Measurements from ENCODE around the gene MAGI2.
"Not testable (repeated sequence)": the region's sequence is repeated elsewhere in the genome, so short reads cannot be mapped to it uniquely, and the experiment has no call there.

MAGI2 gene

DNA sequence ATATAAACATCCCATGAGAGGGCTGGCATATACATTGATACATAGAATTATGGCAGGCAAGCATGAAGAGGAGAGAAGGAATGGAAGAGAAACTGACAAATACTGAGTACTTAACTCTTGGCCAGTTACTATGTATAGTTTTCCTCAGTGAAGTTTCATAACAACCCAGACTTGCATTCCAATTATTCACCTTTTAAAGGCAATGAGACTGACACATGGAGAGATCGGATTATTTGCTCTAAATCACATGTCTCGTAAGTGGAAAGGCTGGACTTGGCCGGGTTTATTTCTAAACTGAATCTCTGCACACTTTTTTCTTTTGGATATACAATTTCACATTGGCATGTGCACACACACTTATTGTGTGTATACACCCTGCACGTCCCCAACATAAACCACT is 1106.6 kb downstream of the MAGI2 start:
- DNase-seq (ENCODE audit: low read depth) = no peak

GRCh38 chr7:78345979-78346378 is 1107.5 kb downstream of the MAGI2 start:
- no peak for DNase-seq (ENCODE audit: low read depth)

DNA sequence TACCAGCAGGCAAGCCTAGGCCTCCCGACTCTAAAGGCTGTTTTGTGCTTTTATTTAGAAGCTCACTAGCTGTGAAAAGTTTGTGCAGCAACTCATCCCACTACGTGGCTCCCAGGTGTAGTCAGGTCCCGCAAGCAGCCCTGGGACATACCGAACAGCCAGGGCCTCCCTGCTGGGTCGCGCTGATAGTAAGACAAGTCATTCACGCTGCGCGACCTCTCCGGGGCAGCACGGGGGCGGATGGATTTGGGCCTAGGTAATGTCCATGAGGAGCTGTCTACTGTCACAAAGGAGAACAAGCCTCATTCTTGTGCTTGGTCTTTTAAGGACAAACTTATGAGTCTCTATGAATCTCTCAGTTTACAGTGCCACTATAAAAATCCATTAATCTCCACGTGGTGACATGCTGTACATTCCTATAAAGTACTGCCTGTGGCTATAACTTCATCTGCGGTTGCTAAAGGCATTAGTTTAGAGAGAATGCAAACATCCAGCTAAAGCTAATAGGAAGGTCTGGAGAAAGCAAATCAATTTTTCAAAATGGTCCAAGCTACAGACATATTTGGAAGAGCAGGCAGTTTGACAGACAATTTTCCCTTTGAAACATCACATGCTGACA is 1108.1 kb downstream of the MAGI2 start:
- no peak for DNase-seq (ENCODE audit: low read depth)

GRCh38 chr7:78334426-78334825 is 1119.0 kb downstream of the MAGI2 start:
- DNase-seq (ENCODE audit: low read depth) = no peak

GRCh38 chr7:78333530-78334425 is 1119.7 kb downstream of the MAGI2 start:
- DNase-seq (ENCODE audit: low read depth) = no peak

- no peak for DNase-seq (ENCODE audit: low read depth)
Measured at GRCh38 chr7:78329001-78329655, 1124.3 kb downstream of the MAGI2 start.

DNA sequence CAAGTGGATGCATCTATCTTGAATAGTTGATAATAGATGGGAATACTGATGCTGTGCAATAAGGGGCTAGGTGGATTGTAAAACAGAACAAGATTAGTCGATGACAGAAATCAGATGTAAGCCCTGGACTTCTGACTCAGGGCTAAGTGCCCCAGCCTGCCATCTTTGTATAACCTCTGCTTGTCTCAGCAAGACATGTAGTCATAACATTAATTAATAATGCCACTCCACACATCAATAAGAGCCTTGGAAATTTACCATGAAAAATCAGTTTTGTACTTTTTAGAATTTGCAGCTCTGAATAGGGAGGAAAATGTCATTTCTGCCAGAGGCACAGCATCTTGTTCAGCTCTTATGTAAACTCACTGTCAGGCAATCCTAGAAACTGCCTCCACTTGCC is 1125.7 kb downstream of the MAGI2 start:
- no peak for DNase-seq (ENCODE audit: low read depth)

GRCh38 chr7:78326876-78327275 is 1126.6 kb downstream of the MAGI2 start:
- no peak for DNase-seq (ENCODE audit: low read depth)

DNA sequence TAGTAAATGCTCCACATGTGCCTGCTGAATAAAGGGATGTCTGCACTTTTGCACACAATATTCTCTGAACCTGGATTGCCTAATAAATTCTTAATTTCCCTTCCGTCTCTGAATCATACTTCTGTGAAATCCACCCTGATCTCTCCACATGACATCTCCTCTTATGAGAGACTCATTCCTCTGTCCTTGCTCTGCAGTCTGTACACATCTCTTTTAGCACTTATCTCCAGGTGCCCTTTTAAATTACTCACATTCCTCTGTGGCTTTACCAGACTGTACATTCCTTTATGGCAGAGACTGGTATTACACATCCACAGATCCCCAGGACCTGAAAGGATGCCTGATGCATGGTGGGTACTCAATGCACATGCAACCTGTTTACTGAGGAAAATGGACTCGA is 1127.3 kb downstream of the MAGI2 start:
- no peak for DNase-seq (ENCODE audit: low read depth)

GRCh38 chr7:78323118-78323517 is 1130.3 kb downstream of the MAGI2 start:
- DNase-seq (ENCODE audit: low read depth) = no peak

GRCh38 chr7:78322231-78322630 is 1131.2 kb downstream of the MAGI2 start:
- DNase-seq (ENCODE audit: low read depth) = not testable (repeated sequence)

- no peak for DNase-seq (ENCODE audit: low read depth)
Measured at GRCh38 chr7:78317371-78317770, 1136.1 kb downstream of the MAGI2 start.

GRCh38 chr7:78316110-78316509 is 1137.4 kb downstream of the MAGI2 start:
- no peak for DNase-seq (ENCODE audit: low read depth)

GRCh38 chr7:78315119-78315518 is 1138.3 kb downstream of the MAGI2 start:
- DNase-seq (ENCODE audit: low read depth) = no peak

GRCh38 chr7:78311181-78311580 is 1142.3 kb downstream of the MAGI2 start:
- DNase-seq (ENCODE audit: low read depth) = no peak

- no peak for DNase-seq (ENCODE audit: low read depth)
Measured at GRCh38 chr7:78307892-78308291, 1145.6 kb downstream of the MAGI2 start.

DNA sequence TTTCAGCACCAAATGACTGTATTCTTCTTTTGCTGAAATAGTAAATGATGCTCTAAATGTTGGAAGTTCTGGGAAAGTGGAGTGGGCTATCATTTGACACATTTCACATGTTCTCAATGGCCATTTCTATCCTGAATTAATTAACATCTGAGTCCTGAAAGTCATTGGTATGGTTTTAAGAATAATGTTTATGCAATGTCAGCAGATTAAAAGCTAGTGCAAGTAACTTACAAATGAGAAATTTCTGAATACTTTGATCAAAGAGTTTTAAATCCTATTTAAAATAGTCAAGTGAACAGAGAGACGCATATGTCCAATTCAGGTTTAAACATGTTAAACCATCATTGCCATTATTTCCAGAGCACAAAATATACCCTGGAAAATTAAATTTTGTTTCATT is 1146.8 kb downstream of the MAGI2 start:
- no peak for DNase-seq (ENCODE audit: low read depth)

DNA sequence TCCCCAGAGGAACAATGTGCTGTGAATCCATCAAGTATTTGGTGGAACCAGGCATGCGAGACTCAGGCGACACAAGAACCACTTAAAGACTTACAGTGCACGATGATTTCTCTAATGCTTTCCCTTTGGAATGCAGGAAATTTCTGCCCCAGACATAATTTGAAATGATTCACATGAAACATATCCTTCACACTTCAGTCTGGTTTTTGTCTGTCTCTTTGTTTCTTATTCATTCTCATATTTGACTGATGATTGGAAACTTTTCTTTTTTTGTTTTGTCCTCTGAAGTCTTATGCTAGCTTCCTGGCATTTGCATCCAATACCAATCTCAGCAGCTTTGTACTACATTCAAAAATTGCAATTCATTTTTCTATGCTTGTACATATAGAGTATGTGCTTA is 1152.1 kb downstream of the MAGI2 start:
- no peak for DNase-seq (ENCODE audit: low read depth)

DNA sequence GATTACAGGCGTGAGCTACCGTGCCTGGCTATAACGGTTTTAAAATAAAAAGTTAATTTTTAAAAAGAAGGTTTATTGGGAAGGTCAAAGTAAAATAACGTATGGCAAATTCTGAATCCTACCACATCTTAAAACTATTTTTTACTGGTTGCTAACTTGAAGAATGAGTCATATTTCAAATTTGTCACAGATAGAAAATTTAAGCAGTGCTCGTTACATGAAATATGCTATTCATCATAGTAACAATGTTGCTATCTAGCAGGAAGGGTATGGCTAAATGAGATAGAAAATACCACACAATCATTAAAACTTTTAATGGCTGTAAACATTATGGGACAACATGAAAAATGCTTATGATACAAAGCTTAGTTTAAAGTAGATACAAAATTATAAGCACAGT is 1154.4 kb downstream of the MAGI2 start:
- DNase-seq (ENCODE audit: low read depth) = no peak

DNA sequence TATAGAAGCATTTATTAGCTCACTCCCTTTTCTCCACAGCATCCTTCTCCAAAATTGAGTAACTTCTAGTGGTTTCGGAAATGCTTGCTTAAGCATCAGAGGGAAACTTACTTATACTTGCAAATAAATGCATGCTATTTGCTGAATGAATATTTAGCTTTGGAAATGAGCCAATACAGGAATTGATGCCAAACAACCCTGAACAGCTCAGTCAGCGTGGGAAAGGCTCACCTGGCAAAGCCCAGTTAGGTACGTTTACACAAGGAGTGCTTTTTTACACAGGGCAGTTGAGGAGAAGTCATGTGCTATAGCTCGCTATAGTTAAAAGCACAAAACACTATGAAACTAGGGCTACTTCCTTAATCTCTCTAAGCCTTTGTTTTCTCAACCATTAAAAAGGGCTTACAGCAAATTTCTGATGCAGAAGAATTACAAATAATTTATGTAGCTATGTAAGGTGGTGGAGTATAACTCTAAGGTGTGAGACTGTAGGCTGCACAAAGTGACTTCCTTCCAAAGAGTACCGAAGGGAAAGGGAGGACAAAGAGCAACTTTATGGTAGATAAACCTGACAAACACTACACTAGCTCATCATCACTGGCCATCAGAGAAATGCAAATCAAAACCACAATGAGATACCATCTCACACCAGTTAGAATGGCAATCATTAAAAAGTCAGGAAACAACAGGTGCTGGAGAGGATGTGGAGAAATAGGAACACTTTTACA is 1156.7 kb downstream of the MAGI2 start:
- DNase-seq (ENCODE audit: low read depth) = no peak

DNA sequence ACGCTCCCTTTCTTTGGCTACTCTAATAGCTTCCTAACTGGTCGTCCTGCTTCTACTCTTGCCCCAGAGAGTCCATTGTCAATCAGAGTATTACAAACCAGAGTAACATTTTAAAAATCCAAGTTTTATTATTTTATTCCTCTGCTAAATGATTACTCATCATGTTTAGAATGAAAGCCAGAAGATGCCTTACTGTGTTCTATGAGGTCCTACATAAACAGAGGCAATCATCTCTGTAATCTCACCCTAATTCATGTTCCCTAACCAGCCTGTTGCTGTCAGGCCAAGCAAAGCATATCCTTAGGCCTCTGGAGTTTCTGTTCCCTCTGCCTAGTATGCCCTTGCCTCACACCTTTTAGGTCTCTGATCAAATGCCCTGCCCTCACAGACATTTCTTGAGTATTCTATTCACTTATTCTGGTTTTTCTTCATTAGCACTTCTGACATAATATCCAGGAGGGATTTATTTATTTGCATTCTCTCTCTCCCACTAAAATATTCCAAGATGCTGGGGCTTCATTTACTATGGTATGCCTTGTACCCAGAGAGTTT is 1157.3 kb downstream of the MAGI2 start:
- no peak for DNase-seq (ENCODE audit: low read depth)

DNA sequence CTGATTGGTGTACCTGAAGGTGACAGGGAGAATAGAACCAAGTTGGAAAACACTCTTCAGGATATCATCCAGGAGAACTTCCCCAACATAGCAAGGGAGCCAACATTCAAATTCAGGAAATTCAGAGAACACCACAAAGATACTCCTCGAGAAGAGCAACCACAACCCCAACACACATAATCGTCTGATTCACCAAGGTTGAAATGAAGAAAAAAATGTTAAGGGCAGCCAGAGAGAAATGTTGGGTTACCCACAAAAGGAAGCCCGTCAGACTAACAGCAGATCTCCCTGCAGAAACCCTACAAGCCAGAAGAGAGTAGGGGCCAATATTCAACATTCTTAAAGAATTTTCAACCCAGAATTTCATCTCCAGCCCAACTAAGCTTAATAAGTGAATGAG is 1164.0 kb downstream of the MAGI2 start:
- DNase-seq (ENCODE audit: low read depth) = not testable (repeated sequence)
